Measurements from ENCODE around the gene ANOS1. TPM values are rescaled to one million over a fixed set of nuclear protein-coding genes. Genes with fewer than 3 reads are reported as not detected.

ANOS1 gene
- total and polyA plus RNA-seq, 3 donors from 2014 or later, result 12.3 to 37.2 (median 29.4) TPM

DNA sequence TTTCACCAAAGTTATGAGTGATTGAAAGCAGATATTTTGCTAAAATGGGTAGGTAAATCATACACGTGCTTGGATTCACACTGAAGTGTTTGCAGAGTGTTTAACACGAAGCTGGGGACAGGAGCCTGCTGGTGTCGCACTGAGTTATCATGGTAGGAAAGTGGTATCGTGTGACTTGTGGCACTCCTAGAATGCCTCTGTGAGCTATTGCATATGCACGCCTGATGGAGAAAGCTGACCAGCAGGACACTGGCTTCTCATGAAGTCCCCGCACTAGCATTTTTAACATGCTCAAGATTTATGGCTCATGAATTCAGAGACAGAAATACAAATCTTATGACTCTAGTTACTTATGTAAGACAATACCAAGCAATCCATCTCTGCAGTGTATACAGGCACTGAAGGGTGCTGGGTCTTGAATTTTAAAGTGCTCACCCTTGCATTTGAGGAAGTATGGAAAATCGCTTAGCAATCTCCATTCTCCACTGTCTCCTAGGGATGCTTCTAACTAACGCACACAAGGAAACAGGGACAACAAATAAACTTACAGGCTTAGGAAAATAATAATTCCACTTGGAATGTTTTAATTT lies 247.5 kb downstream of the ANOS1 start:
- Histone ChIP-seq H3K36me3 (ENCODE audit: low read depth, missing control alignments) (no peaks in the 10 kb centered on the region), H3K27me3 (no peaks in the 10 kb centered on the region), H3K4me3 (no peak overlapping the region), H3K9me3 (no peaks in the 10 kb centered on the region), H3K27ac (no peak overlapping the region), H3K4me1 (no peaks in the 10 kb centered on the region)
- 88 to 89% methylated on average over 6 to 8 of the region's 8 CpGs for WGBS, 2 donors
- TF ChIP-seq, protein P1, sequence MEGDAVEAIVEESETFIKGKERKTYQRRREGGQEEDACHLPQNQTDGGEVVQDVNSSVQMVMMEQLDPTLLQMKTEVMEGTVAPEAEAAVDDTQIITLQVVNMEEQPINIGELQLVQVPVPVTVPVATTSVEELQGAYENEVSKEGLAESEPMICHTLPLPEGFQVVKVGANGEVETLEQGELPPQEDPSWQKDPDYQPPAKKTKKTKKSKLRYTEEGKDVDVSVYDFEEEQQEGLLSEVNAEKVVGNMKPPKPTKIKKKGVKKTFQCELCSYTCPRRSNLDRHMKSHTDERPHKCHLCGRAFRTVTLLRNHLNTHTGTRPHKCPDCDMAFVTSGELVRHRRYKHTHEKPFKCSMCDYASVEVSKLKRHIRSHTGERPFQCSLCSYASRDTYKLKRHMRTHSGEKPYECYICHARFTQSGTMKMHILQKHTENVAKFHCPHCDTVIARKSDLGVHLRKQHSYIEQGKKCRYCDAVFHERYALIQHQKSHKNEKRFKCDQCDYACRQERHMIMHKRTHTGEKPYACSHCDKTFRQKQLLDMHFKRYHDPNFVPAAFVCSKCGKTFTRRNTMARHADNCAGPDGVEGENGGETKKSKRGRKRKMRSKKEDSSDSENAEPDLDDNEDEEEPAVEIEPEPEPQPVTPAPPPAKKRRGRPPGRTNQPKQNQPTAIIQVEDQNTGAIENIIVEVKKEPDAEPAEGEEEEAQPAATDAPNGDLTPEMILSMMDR (IDR thresholded peaks at IDR 0.05), result no peak
- no peak for TF ChIP-seq POLR2A (IDR thresholded peaks at IDR 0.05)
- intact Hi-C loops (cut with DNase I; ENCODE audit: low total_unique reads), result no loop called here
- no peak for DNase-seq

Other genes with a start within 250 kb of the ANOS1 start
- gene FAM9A, start 69.2 kb upstream of the ANOS1 start, total RNA-seq, result 1 to 10 TPM; 1.8 to 2.8 TPM
- gene FAM9A, start 69.2 kb upstream of the ANOS1 start, polyA plus RNA-seq (ENCODE audit: insufficient read depth, low read depth, low replicate concordance), result 2.0 TPM